Stimulated activated CD4-positive, alpha-beta T cell treated with anti-CD3 and anti-CD28 coated beads, Interleukin-12 subunit alpha, Interleukin-12 subunit beta, amount 100 ng/mL, for 48 hours (primary cell): Measurements from ENCODE around the gene FLAD1.

Experiments used
- DNase-seq, 3 donors: peaks; one replicate each; pipeline ENCODE4 v3.0.0-alpha.2; 2020; ENCODE audit warnings: low read depth in 2 of 3, low spot score in 1 of 3

The FLAD1 gene

DNA sequence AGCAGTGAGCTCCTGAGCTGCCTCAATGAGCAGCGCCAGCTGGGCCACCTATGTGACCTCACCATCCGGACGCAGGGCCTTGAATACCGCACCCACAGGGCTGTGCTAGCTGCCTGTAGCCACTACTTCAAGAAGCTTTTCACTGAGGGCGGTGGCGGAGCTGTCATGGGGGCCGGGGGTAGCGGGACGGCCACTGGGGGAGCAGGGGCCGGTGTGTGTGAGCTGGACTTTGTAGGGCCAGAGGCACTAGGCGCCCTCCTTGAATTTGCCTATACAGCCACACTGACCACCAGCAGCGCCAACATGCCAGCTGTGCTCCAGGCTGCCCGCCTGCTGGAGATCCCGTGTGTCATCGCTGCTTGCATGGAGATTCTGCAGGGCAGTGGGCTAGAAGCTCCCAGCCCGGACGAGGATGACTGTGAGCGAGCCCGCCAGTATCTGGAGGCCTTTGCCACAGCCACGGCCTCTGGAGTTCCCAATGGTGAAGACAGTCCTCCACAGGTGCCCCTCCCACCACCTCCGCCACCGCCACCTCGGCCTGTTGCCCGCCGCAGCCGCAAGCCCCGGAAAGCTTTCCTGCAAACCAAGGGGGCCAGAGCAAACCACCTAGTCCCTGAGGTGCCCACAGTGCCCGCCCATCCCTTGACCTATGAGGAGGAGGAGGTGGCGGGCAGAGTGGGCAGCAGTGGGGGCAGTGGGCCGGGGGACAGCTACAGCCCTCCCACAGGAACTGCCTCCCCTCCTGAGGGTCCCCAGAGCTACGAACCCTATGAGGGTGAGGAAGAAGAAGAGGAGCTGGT, 31.8 kb downstream of the FLAD1 start:
- DNase-seq, result no peak

DNA sequence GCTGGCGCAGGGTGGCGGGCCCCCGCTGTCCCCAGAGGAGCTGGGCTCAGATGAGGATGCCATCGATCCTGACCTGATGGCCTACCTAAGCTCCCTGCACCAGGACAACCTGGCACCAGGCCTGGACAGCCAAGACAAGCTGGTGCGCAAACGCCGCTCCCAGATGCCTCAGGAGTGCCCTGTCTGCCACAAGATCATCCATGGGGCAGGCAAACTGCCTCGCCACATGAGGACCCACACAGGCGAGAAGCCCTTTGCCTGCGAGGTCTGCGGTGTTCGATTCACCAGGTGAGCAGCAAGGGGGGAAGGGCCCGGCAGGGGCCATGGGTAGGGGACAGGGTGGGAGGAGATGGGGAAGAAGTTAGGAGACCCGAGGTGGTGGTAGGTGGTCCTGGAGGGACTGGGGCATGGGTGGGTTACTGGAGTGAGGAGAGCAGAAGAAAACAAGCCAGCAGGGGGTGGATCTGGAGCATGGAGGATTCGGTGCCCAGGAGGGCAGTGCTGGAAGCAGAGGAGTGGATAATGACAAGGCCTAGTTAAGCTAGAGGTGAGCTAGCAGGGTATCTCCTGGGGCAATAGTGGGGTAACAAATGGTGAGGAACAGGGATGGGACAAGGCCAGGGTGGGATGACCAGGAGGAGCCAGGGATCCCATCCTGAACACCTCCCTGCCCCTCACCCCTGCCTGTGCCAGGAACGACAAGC, 32.5 kb downstream of the FLAD1 start:
- DNase-seq, result no peak

GRCh38 chr1:155016231-155016831, 33.2 kb downstream of the FLAD1 start:
- no peak for DNase-seq

- peak; percentile 86 to 90 (median 88) for DNase-seq
These were observed 34.1 kb downstream of the FLAD1 start for GRCh38 chr1:155017041-155017945.

GRCh38 chr1:155017946-155018316, 34.8 kb downstream of the FLAD1 start:
- no peak for DNase-seq

- DNase-seq, result no peak
These were observed 35.6 kb downstream of the FLAD1 start for GRCh38 chr1:155018617-155019348.

- no peak for DNase-seq
These were observed 36.5 kb downstream of the FLAD1 start for GRCh38 chr1:155019377-155020245.

DNA sequence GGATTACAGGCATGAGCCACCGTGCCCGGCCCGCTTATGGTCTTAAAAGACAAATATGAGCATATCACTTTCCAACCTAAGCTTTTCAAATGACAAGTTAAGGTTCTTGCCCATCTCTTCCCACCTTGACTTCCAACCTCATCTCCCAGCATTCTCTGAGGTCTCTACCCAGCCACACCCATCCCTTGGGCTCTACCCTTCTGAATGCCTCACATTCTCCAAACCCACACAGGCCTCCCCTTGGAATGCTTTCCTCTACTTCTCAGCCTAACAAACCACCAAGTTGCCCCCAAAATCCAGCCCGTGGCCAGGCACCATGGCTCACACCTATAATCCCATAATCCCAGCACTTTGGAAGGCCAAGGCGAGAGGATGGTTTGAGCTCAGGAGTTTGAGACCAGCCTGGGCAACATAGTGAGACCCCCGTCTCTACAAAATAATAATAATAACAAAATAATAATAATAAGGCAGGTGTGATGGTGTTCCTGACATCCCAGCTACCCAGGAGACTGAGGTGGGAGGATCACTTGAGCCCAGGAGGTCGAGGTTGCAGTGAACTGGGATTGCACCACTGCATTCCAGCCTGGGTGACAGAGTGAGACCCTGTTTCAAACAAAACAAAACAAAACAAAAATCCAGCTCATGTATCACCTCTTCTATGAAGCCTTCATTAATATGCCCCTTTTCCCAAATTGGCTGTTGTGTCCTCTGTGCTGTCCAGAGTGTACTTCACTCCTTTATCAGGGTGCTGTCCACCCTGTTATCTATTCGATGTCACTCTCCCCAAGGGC, 39.2 kb downstream of the FLAD1 start:
- DNase-seq, result no peak

DNA sequence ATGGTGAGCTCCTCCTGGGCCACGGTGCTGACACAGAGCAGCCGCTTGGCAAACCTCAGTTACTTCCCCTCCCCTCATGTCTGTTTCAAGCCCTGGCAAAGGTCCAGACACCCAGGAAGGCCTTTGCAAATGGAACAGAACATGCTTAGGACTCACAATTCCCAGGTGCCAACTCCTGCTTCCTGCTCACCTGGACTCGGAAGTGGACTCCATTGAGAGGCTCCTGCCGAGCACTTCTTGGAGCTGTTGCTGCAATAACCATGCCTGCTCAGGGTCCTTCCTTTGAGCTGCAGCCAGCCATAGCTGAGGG, 39.7 kb downstream of the FLAD1 start:
- DNase-seq, result no peak

DNA sequence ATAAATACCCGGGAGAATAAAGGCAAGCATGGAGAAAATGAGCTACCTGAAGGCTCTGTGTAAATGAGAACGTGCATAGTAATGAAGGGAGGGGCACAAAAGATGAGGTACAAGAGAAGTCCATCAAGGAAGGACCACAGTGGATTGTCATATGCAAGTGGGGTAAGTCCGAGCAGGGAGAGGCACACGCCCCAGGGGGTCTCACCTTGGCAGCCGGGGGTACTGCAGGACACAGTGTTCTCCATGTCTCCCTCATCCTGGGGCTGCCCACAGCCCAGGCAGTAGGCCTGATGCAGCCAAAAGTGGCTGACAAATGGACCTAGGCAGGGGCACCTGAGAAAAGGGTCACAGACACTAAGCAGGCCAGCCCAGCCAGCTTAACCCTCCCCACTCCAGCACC, 40.5 kb downstream of the FLAD1 start:
- no peak for DNase-seq

DNA sequence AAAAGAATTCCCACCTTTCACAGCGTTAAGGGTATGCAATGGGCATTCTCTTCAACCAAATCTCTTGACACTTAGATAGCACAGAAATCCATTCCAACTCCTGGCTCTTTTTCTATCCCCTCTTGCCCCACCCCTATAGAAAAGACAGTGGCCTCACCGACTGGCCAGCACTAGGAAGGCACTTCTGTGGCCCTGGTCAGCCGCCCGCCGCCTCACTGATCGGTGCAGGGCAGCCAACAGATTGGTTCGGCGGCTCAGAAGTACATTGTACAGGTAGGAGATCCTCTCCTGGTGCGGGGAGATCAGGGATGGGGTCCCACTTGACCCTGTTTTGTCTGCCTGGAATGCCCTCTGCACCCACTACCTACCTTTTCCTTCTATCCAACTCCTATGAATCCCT, 41.2 kb downstream of the FLAD1 start:
- DNase-seq, result no peak

DNA sequence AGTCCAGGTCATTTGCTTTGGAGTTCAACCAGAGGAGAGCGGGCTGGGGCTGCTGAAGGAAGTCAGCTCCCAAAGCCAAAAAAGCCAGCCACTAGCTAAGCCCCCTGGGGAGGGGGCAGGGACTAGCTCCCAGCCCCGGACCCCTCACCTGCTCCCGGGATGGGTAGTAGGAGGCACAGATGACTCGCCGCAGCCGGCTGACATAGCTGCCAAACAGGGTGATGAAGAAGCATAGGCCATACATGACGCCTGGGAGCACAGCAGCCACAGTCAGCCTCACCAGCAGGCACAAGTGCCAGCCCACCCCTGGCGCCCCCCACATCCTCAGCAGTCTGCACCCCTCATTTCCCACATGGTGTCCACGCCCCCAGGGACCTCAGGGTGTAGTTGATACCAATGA, 43.0 kb downstream of the FLAD1 start:
- DNase-seq, result no peak

- DNase-seq, result no peak
These were observed 43.4 kb downstream of the FLAD1 start for GRCh38 chr1:155026588-155026987.

GRCh38 chr1:155029513-155030242, 46.5 kb downstream of the FLAD1 start:
- no peak for DNase-seq

DNA sequence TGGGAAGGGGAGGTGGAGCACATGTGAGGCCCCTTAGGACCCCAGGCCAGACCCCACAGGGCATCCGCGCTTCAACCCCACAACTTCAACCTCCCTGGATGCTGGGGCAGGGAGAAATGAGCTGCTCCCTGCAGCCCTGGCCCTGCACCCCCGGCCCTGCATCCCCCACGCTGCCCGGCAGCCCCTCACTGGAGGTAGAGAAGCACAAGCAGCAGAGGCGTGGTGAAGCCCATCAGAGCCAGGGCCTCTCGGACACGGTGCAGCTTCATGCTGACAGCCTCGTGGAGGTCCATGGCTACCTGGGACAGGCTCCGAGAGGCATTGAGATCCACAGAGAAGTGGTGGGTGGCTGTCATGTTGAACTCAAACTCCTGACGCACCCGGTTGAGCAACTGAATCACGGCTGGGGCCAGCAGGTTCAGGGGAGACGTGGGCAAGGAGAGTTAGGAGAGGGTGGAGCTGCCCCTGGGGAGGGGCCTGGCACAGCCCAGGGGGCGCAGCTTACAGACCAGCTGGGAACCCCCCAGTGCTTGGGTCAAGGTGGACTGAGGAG, 47.2 kb downstream of the FLAD1 start:
- DNase-seq, result no peak

GRCh38 chr1:155030899-155031298, 47.8 kb downstream of the FLAD1 start:
- no peak for DNase-seq

DNA sequence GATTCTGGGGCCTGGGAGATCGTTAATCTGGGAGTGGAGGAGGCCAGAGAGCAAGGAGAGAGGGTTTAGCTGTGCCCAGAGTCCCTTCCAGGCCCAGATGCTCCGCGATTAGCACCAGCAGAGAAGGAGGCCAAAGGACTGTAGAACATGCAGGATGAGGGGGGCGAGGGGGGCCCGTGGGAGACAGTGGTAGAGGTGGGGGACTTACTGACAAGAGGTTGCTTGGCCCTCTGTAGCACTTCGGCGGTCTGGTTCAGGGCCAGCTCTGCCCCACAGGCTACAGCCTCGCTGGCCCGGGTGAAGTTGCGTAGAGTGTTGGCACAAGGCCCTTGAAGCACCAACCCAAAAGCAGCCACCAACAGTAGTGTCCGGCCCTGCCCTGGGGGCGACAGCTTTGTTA, 49.7 kb downstream of the FLAD1 start:
- DNase-seq, result no peak

GRCh38 chr1:155033524-155033923, 50.4 kb downstream of the FLAD1 start, which contains the start of the genes DCST1 and DCST2:
DCST1 (plus strand) TSS chr1:155033824; CDS start chr1:155034037, 213 bp downstream.
DCST2 (minus strand) TSS chr1:155033781; CDS start chr1:155033701, 80 bp downstream.
- DNase-seq, result no peak
